ENCODE results near the gene SIGLEC15.
"Not testable (repeated sequence)": the region's sequence is repeated elsewhere in the genome, so short reads cannot be mapped to it uniquely, and the experiment has no call there.

GRCh38 chr18:45814733-45815132 lies 10.7 kb upstream of the SIGLEC15 start:
- TF ChIP-seq CTCF (IDR thresholded peaks at IDR 0.05 in 4 of 5, conservative IDR thresholded peaks at IDR 0.05 in 1 of 5); POLR2A (IDR thresholded peaks at IDR 0.05): not testable (repeated sequence)
